ENCODE measurements around the gene SERPINA9. TPM values are rescaled to one million over a fixed set of nuclear protein-coding genes. Genes with fewer than 3 reads are reported as not detected.

Gene SERPINA9
- total RNA-seq, 1 donor from 2014 or later = not detected

- Histone ChIP-seq H3K27me3 (ENCODE audit: low read depth) (no peaks in the 10 kb centered on the region), H3K4me3 (no peak overlapping the region), H3K4me1 (no peaks in the 10 kb centered on the region), H3K27ac (no peak overlapping the region), H3K36me3 (no peaks in the 10 kb centered on the region), H3K9me3 (no peaks in the 10 kb centered on the region)
- DNase-seq (no peak), ATAC-seq (no peak)
- intact Hi-C loops (cut with DNase I) = no loop called here
- TF ChIP-seq, protein P1, sequence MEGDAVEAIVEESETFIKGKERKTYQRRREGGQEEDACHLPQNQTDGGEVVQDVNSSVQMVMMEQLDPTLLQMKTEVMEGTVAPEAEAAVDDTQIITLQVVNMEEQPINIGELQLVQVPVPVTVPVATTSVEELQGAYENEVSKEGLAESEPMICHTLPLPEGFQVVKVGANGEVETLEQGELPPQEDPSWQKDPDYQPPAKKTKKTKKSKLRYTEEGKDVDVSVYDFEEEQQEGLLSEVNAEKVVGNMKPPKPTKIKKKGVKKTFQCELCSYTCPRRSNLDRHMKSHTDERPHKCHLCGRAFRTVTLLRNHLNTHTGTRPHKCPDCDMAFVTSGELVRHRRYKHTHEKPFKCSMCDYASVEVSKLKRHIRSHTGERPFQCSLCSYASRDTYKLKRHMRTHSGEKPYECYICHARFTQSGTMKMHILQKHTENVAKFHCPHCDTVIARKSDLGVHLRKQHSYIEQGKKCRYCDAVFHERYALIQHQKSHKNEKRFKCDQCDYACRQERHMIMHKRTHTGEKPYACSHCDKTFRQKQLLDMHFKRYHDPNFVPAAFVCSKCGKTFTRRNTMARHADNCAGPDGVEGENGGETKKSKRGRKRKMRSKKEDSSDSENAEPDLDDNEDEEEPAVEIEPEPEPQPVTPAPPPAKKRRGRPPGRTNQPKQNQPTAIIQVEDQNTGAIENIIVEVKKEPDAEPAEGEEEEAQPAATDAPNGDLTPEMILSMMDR (IDR thresholded peaks at IDR 0.05) = no peak
Measured at GRCh38 chr14:94451826-94452225, 24.2 kb downstream of the SERPINA9 start.

DNA sequence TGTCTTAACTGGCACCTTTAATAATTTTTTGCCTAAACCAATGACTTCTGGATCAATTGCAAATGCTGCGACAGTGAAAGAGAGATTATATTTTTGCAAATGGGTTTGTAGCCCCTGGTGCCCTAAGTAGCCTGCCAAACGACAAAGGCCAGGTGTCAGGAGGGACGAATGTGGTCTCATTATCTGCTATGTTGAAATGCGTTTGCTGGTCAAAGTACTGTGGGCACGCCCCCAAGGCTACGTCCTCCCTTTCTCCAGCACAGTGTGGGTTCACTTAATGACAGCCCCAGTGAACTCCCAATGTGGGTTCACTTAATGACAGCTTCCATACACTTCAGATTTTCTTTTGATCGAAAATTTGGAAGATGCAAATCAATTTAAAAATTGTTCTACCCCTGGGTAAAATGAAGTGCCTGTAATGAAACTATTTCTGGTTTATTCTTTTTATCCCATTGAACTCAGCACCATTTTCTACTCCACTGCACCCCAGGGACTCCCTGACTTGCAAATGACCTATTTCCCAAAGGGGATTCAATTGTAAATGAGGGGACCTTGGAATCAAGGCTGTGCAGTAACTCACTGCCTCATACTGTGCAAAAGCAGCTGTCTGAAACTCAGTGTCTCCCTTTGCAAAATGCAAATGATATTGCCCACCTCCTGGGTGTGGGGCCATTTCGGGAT is 24.8 kb downstream of the SERPINA9 start:
- Histone ChIP-seq H3K36me3 (no peaks in the 10 kb centered on the region), H3K4me1 (no peaks in the 10 kb centered on the region), H3K27me3 (ENCODE audit: low read depth) (no peaks in the 10 kb centered on the region), H3K9me3 (no peaks in the 10 kb centered on the region), H3K27ac (no peak overlapping the region), H3K4me3 (no peak overlapping the region)
- DNase-seq (no peak), ATAC-seq (no peak)
- intact Hi-C loops (cut with DNase I) = no loop called here
- TF ChIP-seq, protein P1 (IDR thresholded peaks at IDR 0.05) = no peak

DNA sequence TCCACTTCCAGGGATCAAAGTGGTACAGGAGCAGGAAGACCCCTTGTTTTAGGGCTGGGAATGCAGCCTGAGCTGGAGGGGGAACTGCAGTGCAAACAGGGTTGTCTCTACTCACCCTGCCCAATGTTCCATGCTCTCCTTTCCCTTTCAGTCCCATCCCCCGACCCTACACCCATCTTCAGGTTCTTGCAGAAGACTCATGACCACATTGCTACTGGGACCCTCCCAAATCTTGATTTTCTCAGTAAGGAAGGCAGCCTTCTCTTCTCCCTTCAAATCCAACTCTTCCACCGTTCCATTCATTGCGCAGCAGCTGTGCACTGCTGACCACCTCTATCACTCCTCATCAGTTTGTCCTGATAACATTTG is 25.3 kb downstream of the SERPINA9 start:
- intact Hi-C loops (cut with DNase I) = no loop called here
- H3K9me3 ChIP-seq = no peaks in the 10 kb centered on the region
- DNase-seq (no peak), ATAC-seq (no peak)
- H3K4me3 ChIP-seq = no peak overlapping the region
- TF ChIP-seq, protein P1 (IDR thresholded peaks at IDR 0.05) = no peak
- no peaks in the 10 kb centered on the region for H3K36me3 ChIP-seq
- no peak overlapping the region for H3K27ac ChIP-seq
- H3K27me3 ChIP-seq (ENCODE audit: low read depth) = no peaks in the 10 kb centered on the region
- no peaks in the 10 kb centered on the region for H3K4me1 ChIP-seq

DNA sequence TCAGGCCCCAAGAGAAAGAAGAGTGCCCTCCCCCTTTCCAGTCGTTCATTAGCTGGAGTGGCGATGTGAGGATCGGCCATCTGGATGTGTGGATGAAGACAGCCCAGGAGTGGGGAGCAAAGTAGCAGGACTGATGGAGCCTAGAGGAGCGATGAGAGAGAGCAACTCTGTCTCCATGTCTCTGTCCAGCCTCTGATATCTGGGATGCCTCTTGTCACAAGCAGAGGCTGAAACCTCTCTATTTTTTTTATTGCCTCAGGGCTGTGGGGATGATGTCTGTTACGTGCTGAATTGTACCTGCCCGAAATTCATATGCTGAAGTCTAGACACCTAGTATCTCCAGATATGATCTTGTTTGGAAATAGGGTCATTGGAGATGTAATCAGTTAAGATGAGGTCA is 26.1 kb downstream of the SERPINA9 start:
- Histone ChIP-seq H3K27me3 (ENCODE audit: low read depth) (no peaks in the 10 kb centered on the region), H3K4me1 (no peaks in the 10 kb centered on the region), H3K27ac (no peak overlapping the region), H3K36me3 (no peaks in the 10 kb centered on the region), H3K4me3 (no peak overlapping the region), H3K9me3 (no peaks in the 10 kb centered on the region)
- ATAC-seq (no peak), DNase-seq (no peak)
- TF ChIP-seq, protein P1 (IDR thresholded peaks at IDR 0.05) = no peak
- intact Hi-C loops (cut with DNase I) = no loop called here

DNA sequence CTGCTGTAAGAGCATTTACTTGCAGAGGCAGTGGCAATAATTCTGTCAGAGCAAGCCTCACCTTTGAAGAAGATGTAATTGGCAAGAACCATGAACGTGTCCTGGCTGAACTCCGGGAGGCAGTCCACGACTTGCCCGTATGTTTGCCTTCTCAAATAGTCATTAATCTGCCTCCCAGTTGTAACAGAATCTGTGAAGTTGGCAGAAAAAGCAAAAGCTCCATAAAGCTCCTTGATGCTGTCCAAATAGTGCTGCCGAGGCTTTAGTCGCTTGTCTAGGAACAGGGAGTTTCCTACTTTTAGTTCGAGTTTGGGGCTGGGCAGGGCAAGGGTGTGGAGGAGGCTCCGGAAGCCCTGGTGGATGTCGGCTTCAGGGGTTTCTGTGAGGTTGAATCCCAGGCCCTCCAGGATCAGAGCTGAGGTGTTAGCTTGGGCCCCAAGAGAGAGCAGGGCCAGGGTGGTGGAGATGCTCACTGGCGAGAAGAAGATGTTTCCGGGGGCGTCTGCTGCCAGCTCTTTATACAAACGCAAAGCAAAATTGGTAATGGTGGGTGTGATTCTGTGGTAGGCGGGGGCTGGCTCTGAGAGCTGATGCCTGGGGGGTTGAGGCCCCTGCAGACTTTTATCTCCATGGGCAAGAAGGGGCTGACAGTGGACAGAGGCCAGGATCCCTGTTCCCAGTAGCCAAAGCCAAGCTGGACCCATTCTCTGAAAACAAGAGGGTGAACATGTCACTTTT is 27.8 kb downstream of the SERPINA9 start:
- TF ChIP-seq, protein P1 (IDR thresholded peaks at IDR 0.05) = no peak
- Histone ChIP-seq H3K4me3 (no peak overlapping the region), H3K36me3 (no peaks in the 10 kb centered on the region), H3K27ac (no peak overlapping the region), H3K4me1 (no peaks in the 10 kb centered on the region), H3K27me3 (ENCODE audit: low read depth) (peaks cover 4% of the 10 kb centered on the region), H3K9me3 (no peaks in the 10 kb centered on the region)
- DNase-seq = no peak
- no peak for ATAC-seq
- intact Hi-C loops (cut with DNase I) = no loop called here

All from lower lobe of right lung (tissue), 2 donors.